Stomach smooth muscle (tissue), 2 donors: Measurements from ENCODE around the gene PCDHGB4.
"Not testable (repeated sequence)": the region's sequence is repeated elsewhere in the genome, so short reads cannot be mapped to it uniquely, and the experiment has no call there.

Source experiments
- H3K27ac ChIP-seq: one replicate; pipeline ENCODE4 v1.7.0; 2013; ENCODE audit warnings: mild to moderate bottlenecking, low read length, inconsistent platforms
- H3K27me3 ChIP-seq, 2 donors: one replicate each; pipeline ENCODE4 v1.7.0; 2013; ENCODE audit warnings: low read length in 2 of 2; ENCODE audit not compliant: insufficient read depth in 2 of 2, control insufficient read depth in 1 of 2
- H3K36me3 ChIP-seq, 2 donors: one replicate each; pipeline ENCODE4 v1.7.0; 2013; ENCODE audit warnings: low read length in 2 of 2; ENCODE audit not compliant: control insufficient read depth in 2 of 2, insufficient read depth in 2 of 2
- H3K4me1 ChIP-seq: one replicate; pipeline ENCODE4 v1.7.0; 2013; ENCODE audit warnings: low read length; ENCODE audit not compliant: control insufficient read depth, insufficient read depth
- H3K4me3 ChIP-seq, 2 donors: one replicate each; pipeline ENCODE4 v1.7.0; 2013; ENCODE audit warnings: low read length in 2 of 2
- H3K9ac ChIP-seq, 2 donors: one replicate each; pipeline ENCODE4 v1.7.0; 2013; ENCODE audit warnings: low read length in 2 of 2, mild to moderate bottlenecking in 1 of 2
- H3K9me3 ChIP-seq, 2 donors: one replicate each; pipeline ENCODE4 v1.7.0; 2013; ENCODE audit warnings: low read length in 2 of 2; ENCODE audit not compliant: control insufficient read depth in 2 of 2
- donor health status: healthy.
- donor health status: Pancreatic carcinoma.

Gene PCDHGB4

DNA sequence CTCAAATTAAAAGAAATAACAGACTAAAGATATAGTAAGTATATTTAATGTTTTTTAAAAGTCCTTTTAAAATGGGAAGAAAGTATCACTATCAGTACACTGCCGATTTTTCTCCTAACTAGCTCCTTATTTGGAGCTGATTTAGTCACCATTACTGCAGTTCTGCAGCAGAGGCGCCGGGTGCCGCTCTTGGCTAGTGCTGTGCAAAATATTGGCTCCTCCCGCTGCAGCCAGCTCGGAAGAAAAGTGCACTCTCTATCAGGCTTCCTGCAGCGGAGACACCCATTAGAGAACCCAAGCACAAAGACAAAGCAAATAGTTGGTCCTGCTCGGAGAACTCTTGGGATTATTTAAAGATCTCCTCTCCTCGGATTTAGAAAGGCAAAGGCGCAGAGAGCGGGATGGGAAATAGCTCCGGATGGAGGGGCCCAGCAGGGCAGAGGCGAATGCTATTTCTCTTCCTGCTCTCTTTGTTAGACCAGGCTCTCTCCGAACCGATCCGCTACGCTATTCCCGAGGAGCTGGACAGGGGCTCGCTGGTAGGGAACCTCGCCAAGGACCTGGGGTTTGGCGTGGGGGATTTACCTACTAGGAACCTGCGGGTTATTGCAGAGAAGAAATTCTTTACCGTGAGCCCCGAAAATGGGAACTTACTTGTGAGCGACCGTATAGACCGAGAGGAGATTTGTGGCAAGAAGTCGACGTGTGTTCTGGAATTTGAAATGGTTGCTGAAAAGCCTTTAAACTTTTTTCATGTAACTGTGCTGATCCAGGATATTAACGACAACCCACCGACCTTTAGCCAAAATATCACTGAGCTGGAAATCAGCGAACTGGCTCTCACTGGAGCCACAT, 17.3 kb upstream of the PCDHGB4 start, which contains the start of gene PCDHGB3:
PCDHGB3 (plus strand) TSS at position 249 of the 855 bp plus-strand sequence; CDS start at position 402, 153 bp downstream.
- peaks cover 4% of the 10 kb centered on the region for H3K4me1 ChIP-seq
- peaks cover 0 to 2% of the 10 kb centered on the region in 2 donors for H3K36me3 ChIP-seq
- H3K9ac ChIP-seq = no peak within 1 kb of the TSS
- no peak within 1 kb of the TSS for H3K27ac ChIP-seq
- H3K27me3 ChIP-seq = no peaks in the 10 kb centered on the region
- H3K4me3 ChIP-seq = peak within 1 kb of the TSS; percentile 47 to 57
- peaks cover 45 to 70% of the 10 kb centered on the region in 2 donors for H3K9me3 ChIP-seq

GRCh38 chr5:141371572-141372475, 15.7 kb upstream of the PCDHGB4 start:
- no peaks in the 10 kb centered on the region for H3K27me3 ChIP-seq
- H3K27ac ChIP-seq = no peak overlapping the region
- peaks cover 41 to 70% of the 10 kb centered on the region in 2 donors for H3K9me3 ChIP-seq
- H3K4me1 ChIP-seq = peaks cover 4% of the 10 kb centered on the region
- no peak overlapping the region for H3K9ac ChIP-seq
- H3K4me3 ChIP-seq = peak overlapping the region; percentile 36 to 47
- H3K36me3 ChIP-seq = peaks cover 0 to 2% of the 10 kb centered on the region in 2 donors

DNA sequence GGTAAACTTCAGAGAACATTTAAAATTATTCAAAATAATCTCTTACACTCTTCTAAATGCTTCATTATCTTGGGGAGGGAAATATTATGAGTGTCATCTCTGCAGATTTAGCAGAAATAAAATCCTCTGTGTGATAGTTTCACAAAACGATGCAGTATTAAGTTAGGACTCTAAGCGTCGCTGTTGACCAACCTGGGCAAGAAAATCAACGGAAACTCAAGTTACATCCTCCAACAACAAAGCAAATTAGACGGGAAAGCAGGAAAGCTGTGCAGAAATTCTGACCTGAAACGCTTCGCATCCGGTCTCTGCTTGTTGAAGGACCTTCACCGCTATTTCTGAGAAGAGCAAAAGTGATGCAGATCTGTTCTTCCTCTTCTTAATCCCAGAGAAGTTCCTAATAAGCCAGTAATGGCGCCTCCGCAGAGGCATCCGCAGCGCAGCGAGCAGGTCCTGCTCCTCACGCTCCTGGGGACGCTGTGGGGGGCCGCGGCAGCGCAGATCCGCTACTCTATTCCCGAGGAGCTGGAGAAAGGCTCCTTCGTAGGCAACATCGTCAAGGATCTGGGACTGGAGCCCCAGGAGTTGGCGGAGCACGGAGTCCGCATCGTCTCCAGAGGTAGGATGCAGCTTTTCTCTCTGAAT, 13.7 kb upstream of the PCDHGB4 start, which contains the start of gene PCDHGA6:
PCDHGA6 (plus strand) TSS at position 219 of the 645 bp plus-strand sequence; CDS start at position 412, 193 bp downstream.
- H3K27ac ChIP-seq = no peak within 1 kb of the TSS
- H3K27me3 ChIP-seq = no peaks in the 10 kb centered on the region
- H3K9me3 ChIP-seq = peaks cover 40 to 77% of the 10 kb centered on the region in 2 donors
- H3K4me1 ChIP-seq = peaks cover 4% of the 10 kb centered on the region
- H3K9ac ChIP-seq = no peak within 1 kb of the TSS
- H3K4me3 ChIP-seq = peak within 1 kb of the TSS; percentile 31 to 65
- peaks cover 0 to 2% of the 10 kb centered on the region in 2 donors for H3K36me3 ChIP-seq

- Histone ChIP-seq H3K27ac (no peak overlapping the region), H3K36me3 (peaks cover 0 to 2% of the 10 kb centered on the region in 2 donors), H3K27me3 (no peaks in the 10 kb centered on the region), H3K4me3 (peak overlapping the region; percentile 31 to 65), H3K4me1 (peaks cover 4% of the 10 kb centered on the region), H3K9ac (no peak overlapping the region), H3K9me3 (peaks cover 38 to 76% of the 10 kb centered on the region in 2 donors)
These were observed 12.9 kb upstream of the PCDHGB4 start for GRCh38 chr5:141374627-141375026.

DNA sequence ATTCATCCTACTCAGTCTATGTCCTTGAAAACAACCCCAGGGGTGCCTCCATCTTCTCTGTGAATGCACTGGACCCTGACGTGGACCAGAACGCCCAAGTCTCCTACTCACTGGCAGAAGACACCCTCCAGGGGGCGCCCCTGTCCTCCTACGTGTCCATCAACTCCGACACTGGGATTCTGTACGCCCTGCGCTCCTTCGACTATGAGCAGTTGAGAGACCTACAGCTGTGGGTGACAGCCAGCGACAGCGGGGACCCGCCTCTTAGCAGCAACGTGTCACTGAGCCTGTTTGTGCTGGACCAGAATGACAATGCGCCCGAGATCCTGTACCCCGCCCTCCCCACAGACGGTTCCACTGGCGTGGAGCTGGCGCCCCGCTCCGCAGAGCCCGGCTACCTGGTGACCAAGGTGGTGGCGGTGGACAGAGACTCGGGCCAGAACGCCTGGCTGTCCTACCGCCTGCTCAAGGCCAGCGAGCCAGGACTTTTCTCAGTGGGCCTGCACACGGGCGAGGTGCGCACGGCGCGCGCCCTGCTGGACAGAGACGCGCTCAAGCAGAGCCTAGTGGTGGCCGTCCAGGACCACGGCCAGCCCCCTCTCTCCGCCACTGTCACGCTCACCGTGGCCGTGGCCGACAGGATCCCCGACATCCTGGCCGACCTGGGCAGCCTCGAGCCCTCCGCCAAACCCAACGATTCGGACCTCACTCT, 11.9 kb upstream of the PCDHGB4 start:
- not testable (repeated sequence) for H3K27me3 ChIP-seq, H3K36me3 ChIP-seq, H3K9ac ChIP-seq, H3K4me1 ChIP-seq, H3K27ac ChIP-seq
- Histone ChIP-seq H3K4me3 (peak overlapping the region in 1 of 2 donors; percentile 15), H3K9me3 (peaks cover 36 to 73% of the 10 kb centered on the region in 2 donors)

DNA sequence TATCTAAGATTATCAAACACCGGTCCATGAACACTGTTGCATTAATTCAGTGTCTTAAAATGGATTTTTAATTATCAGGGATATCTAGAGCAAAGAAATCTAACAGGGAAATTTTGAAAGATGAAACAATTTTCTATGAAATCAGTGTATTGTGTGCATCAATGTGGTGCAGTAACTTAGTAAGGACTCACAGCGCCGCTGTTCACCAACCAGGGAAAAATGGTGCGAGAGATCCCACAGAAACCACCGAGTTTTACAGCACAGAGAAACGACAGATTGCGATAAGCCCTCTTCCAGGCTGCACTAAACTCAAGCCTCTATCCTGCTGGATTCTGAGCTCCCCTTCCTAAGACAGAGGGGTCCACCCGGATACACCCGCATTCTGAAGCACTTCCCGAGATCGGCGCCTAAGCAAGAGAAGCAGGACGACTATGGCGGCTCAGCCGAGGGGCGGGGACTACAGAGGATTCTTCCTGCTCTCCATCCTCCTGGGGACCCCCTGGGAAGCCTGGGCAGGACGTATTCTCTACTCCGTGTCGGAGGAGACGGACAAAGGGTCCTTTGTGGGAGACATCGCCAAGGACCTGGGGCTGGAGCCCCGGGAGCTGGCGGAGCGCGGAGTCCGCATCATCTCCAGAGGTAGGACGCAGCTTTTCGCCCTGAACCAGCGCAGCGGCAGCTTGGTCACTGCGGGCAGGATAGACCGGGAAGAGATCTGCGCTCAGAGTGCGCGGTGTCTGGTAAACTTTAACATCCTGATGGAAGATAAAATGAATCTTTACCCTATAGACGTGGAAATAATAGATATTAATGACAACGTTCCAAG, 4.8 kb upstream of the PCDHGB4 start, which contains the start of gene PCDHGA7:
PCDHGA7 (plus strand) TSS at position 274 of the 826 bp plus-strand sequence; CDS start at position 432, 158 bp downstream.
- Histone ChIP-seq H3K4me3 (peak within 1 kb of the TSS; percentile 56 to 58), H3K9ac (no peak within 1 kb of the TSS), H3K4me1 (no peaks in the 10 kb centered on the region), H3K27me3 (no peaks in the 10 kb centered on the region), H3K27ac (no peak within 1 kb of the TSS), H3K36me3 (peaks cover 0 to 3% of the 10 kb centered on the region in 2 donors), H3K9me3 (peaks cover 34 to 60% of the 10 kb centered on the region in 2 donors)

DNA sequence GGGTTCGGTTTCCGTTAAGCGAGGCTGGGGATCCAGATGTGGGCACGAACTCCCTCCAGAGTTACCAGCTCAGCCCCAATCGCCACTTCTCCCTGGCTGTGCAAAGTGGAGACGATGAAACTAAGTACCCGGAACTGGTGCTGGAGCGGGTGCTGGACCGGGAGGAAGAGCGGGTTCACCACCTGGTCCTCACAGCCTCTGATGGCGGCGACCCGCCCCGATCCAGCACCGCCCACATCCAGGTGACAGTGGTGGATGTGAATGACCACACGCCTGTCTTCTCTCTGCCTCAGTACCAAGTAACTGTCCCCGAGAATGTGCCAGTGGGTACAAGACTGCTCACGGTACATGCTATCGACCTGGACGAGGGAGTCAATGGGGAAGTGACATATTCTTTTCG, 4.2 kb upstream of the PCDHGB4 start:
- Histone ChIP-seq H3K4me3 (peak overlapping the region; percentile 56 to 58), H3K27me3 (no peaks in the 10 kb centered on the region), H3K4me1 (no peaks in the 10 kb centered on the region), H3K27ac (no peak overlapping the region), H3K9me3 (peaks cover 36 to 59% of the 10 kb centered on the region in 2 donors), H3K36me3 (peaks cover 0 to 3% of the 10 kb centered on the region in 2 donors), H3K9ac (no peak overlapping the region)

DNA sequence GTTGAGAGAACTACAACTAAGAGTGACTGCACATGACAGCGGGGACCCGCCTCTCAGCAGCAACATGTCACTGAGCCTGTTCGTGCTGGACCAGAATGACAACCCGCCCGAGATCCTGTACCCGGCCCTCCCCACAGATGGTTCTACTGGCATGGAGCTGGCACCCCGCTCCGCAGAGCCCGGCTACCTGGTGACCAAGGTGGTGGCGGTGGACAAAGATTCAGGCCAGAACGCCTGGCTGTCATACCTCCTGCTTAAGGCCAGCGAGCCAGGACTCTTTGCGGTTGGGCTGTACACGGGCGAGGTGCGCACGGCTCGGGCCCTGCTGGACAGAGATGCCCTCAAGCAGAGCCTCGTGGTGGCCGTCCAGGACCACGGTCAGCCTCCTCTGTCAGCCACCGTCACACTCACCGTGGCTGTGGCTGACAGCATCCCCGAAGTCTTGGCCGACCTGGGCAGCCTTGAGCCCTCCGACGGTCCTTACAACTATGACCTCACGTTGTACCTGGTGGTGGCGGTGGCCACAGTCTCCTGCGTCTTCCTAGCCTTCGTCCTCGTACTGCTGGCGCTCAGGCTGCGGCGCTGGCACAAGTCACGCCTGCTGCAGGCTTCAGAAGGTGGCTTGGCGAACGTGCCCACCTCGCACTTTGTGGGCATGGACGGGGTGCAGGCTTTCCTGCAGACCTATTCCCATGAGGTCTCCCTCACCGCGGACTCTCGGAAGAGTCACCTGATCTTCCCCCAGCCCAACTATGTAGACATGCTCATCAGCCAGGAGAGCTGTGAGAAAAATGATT, 2.8 kb upstream of the PCDHGB4 start:
- Histone ChIP-seq H3K36me3 (peaks cover 0 to 3% of the 10 kb centered on the region in 2 donors), H3K4me1 (no peaks in the 10 kb centered on the region), H3K27me3 (no peaks in the 10 kb centered on the region), H3K9ac (no peak overlapping the region), H3K4me3 (peak overlapping the region in 1 of 2 donors; percentile 58), H3K27ac (no peak overlapping the region), H3K9me3 (peaks cover 44 to 73% of the 10 kb centered on the region in 2 donors)
